HG03175 (cell line): ENCODE measurements around the gene COPRS.
"Not testable (repeated sequence)": the region's sequence is repeated elsewhere in the genome, so short reads cannot be mapped to it uniquely, and the experiment has no call there.

ENCODE experiments used
- ATAC-seq: cut with Tn5 transposase; IDR thresholded peaks from one replicate; pipeline ENCODE4 v1.9.1; 2021; ENCODE audit warnings: mild to moderate bottlenecking, moderate library complexity; ENCODE audit not compliant: unreplicated experiment

Gene COPRS

GRCh38 chr17:31845291-31845690 lies 13.8 kb downstream of the COPRS start:
- no peak for ATAC-seq

- ATAC-seq, result no peak
Observed at GRCh38 chr17:31843070-31843745, 15.8 kb downstream of the COPRS start.

GRCh38 chr17:31842195-31843069 lies 16.6 kb downstream of the COPRS start:
- ATAC-seq, result no peak

GRCh38 chr17:31841850-31842194 lies 17.2 kb downstream of the COPRS start:
- ATAC-seq, result no peak

GRCh38 chr17:31838636-31839225 lies 20.3 kb downstream of the COPRS start:
- ATAC-seq, result no peak

GRCh38 chr17:31835984-31836383 lies 23.1 kb downstream of the COPRS start:
- no peak for ATAC-seq

GRCh38 chr17:31834448-31834847 lies 24.6 kb downstream of the COPRS start:
- no peak for ATAC-seq

- ATAC-seq, result no peak
Observed at GRCh38 chr17:31832746-31833145, 26.3 kb downstream of the COPRS start.

GRCh38 chr17:31830971-31831858 lies 27.8 kb downstream of the COPRS start:
- ATAC-seq, result no peak

- no peak for ATAC-seq
Observed at GRCh38 chr17:31829649-31830048, 29.4 kb downstream of the COPRS start.

GRCh38 chr17:31828955-31829354 lies 30.1 kb downstream of the COPRS start:
- ATAC-seq, result not testable (repeated sequence)

GRCh38 chr17:31825961-31826691 lies 32.9 kb downstream of the COPRS start:
- ATAC-seq, result no peak

GRCh38 chr17:31824766-31825360 lies 34.2 kb downstream of the COPRS start:
- no peak for ATAC-seq

- ATAC-seq, result no peak
Observed at GRCh38 chr17:31823014-31823413, 36.0 kb downstream of the COPRS start.

GRCh38 chr17:31820691-31821435 lies 38.2 kb downstream of the COPRS start:
- ATAC-seq, result no peak

- ATAC-seq, result no peak
Observed at GRCh38 chr17:31819578-31819977, 39.5 kb downstream of the COPRS start.

- ATAC-seq, result not testable (repeated sequence)
Observed at GRCh38 chr17:31818863-31819262, 40.2 kb downstream of the COPRS start.

- ATAC-seq, result no peak
Observed at GRCh38 chr17:31815212-31815730, 43.8 kb downstream of the COPRS start.

- ATAC-seq, result no peak
Observed at GRCh38 chr17:31811101-31811500, 47.9 kb downstream of the COPRS start.
